Esophagus squamous epithelium (tissue), 4 donors: Measurements from ENCODE around the gene ADGRF4.

ENCODE experiments used
- CTCF ChIP-seq, 6 experiments: fragments of 450-650 bp in 4 of 6; fragments of 200-600 bp in 2 of 6; sonication (generic) in 2 of 6; IDR thresholded peaks; one replicate each; pipeline ENCODE4 v1.5.1; 2016 to 2019; ENCODE audit warnings: antibody characterized with exemption in 6 of 6, mild to moderate bottlenecking in 4 of 6, moderate library complexity in 4 of 6
- POLR2A ChIP-seq, 4 donors: fragments of 450-650 bp; IDR thresholded peaks; one replicate each; pipeline ENCODE4 v1.6.1; 2017; ENCODE audit warnings: antibody characterized with exemption in 4 of 4, mild to moderate bottlenecking in 4 of 4, moderate library complexity in 3 of 4

GRCh38 chr6:47679322-47679906 is 19.0 kb upstream of the ADGRF4 start:
- TF ChIP-seq CTCF (IDR thresholded peaks at IDR 0.05): no peak
- TF ChIP-seq POLR2A (IDR thresholded peaks at IDR 0.05): no peak
